SIG-M5 (cell line): ENCODE results near the gene C3orf20.

Experiments
- DNase-seq: peaks from one replicate; lab custom pipeline; 2025; lab: John Stamatoyannopoulos, UW

Gene C3orf20

GRCh38 chr3:14674841-14675240, at the start of gene C3orf20:
Gene C3orf20 (plus strand): TSS chr3:14675141. CDS start chr3:14682714, 7,573 bp downstream.
- no peak for DNase-seq

GRCh38 chr3:14625443-14625842, 49.5 kb upstream of the C3orf20 start:
- no peak for DNase-seq

GRCh38 chr3:14627815-14628214, 47.1 kb upstream of the C3orf20 start:
- DNase-seq: no peak

GRCh38 chr3:14628406-14628805, 46.5 kb upstream of the C3orf20 start:
- DNase-seq: no peak

- DNase-seq: no peak
These were observed 44.4 kb upstream of the C3orf20 start for GRCh38 chr3:14630404-14631100.

- no peak for DNase-seq
These were observed 43.8 kb upstream of the C3orf20 start for GRCh38 chr3:14631101-14631497.

GRCh38 chr3:14631687-14632441, 43.1 kb upstream of the C3orf20 start:
- no peak for DNase-seq

GRCh38 chr3:14632442-14632930, 42.5 kb upstream of the C3orf20 start:
- DNase-seq: no peak

- DNase-seq: no peak
These were observed 41.5 kb upstream of the C3orf20 start for GRCh38 chr3:14633417-14633816.

- DNase-seq: peak; percentile 3
These were observed 41.0 kb upstream of the C3orf20 start for GRCh38 chr3:14633819-14634424.

GRCh38 chr3:14634763-14635400, 40.1 kb upstream of the C3orf20 start:
- DNase-seq: no peak

- DNase-seq: no peak
These were observed 38.3 kb upstream of the C3orf20 start for GRCh38 chr3:14636496-14637087.

GRCh38 chr3:14640157-14640562, 34.8 kb upstream of the C3orf20 start:
- no peak for DNase-seq

- no peak for DNase-seq
These were observed 34.2 kb upstream of the C3orf20 start for GRCh38 chr3:14640734-14641133.

- DNase-seq: no peak
These were observed 33.6 kb upstream of the C3orf20 start for GRCh38 chr3:14641346-14641745.

- no peak for DNase-seq
These were observed 29.5 kb upstream of the C3orf20 start for GRCh38 chr3:14645453-14645852.

GRCh38 chr3:14646131-14646573, 28.8 kb upstream of the C3orf20 start:
- no peak for DNase-seq

GRCh38 chr3:14646589-14647413, 28.1 kb upstream of the C3orf20 start:
- peak; percentile 33 for DNase-seq

GRCh38 chr3:14647976-14648955, 26.7 kb upstream of the C3orf20 start:
- DNase-seq: no peak

- DNase-seq: no peak
These were observed 25.5 kb upstream of the C3orf20 start for GRCh38 chr3:14649466-14649865.
